Activated CD4-positive, alpha-beta T cell treated with anti-CD3 and anti-CD28 coated beads, Interleukin-2, amount 10 ng/mL, durations not matched to agents 7 days and 5 days (primary cell): Measurements from ENCODE around the gene TCP10L. TPM values are rescaled to one million over a fixed set of nuclear protein-coding genes. Genes with fewer than 3 reads are reported as not detected.

Source experiments
- total RNA-seq, 2 experiments: library from RNA; stranded (reverse); gene quantifications; one replicate each; pipeline ENCODE4 v1.2.3, GENCODE V29; 2021

Gene TCP10L
- total RNA-seq, 2 experiments from 2014 or later, result 0.71 to 0.72 TPM

Other genes with a start within 250 kb of the TCP10L start
- 10 to 100 TPM; 16.3 to 16.9 TPM for gene URB1, start 192.5 kb downstream of the TCP10L start, total RNA-seq
- 1 to 10 TPM; 4.8 to 5.4 TPM for gene EVA1C, start 172.8 kb downstream of the TCP10L start, total RNA-seq
- gene CFAP298, start 26.9 kb upstream of the TCP10L start, total RNA-seq, result 10 to 100 TPM; 32.6 to 40.2 TPM
- gene SYNJ1, start 142.5 kb upstream of the TCP10L start, total RNA-seq, result 10 to 100 TPM; 16.1 to 21.1 TPM
- gene PAXBP1, start 186.2 kb upstream of the TCP10L start, total RNA-seq, result 10 to 100 TPM; 52.7 to 52.8 TPM